Measurements from ENCODE around the gene RBM4.

The RBM4 gene

GRCh38 chr11:66688561-66689534 lies 50.3 kb downstream of the RBM4 start:
- no peak for DNase-seq (ENCODE audit: low read depth)

DNA sequence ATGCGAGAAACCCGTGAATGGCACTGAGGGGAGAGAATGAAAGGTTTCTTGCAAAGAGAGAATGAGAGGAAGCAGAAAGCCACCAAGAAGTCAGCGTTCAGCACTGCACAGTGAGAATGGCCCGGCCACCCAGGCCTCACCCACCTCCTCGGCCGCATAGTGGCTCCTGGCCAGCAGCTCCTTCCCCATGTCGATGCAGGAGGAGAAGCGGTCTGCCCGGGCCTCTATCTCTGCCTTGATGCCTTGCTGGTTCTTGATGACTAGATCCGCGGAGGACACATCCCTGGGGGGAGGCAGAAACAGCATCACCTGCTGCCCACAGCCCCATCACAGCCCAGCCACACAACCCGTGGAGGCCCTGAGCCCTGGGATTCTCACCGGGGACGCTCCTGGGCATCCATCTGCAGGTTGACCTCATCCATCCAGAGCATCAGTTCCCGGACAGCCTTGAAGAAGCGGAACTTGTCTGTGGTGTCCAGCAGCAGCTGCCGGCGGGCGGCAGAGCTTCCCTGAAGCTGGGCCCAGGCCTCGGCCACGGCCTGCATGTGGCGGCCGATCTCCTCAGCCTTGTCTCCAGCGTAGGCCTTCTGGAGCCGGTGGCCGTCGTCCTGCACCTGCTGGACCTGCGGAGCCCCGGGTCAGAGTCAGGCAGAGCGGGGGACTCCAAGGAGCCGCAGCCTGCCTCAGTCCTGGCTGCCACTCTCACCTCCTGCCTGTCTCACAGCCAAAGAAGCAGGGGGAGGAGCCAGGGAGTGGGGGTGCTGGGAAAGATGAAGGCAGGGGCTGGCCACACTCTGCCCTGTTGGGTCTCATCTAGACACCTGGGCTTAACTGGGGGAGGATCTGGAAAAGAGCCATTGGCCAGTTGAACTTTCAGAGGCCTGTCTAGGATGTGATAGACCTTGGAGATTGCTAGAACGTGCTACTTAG lies 51.4 kb downstream of the RBM4 start:
- no peak for DNase-seq (ENCODE audit: low read depth)

GRCh38 chr11:66691311-66691980 lies 52.9 kb downstream of the RBM4 start:
- no peak for DNase-seq (ENCODE audit: low read depth)

GRCh38 chr11:66692446-66692845 lies 53.9 kb downstream of the RBM4 start:
- DNase-seq (ENCODE audit: low read depth), result no peak

DNA sequence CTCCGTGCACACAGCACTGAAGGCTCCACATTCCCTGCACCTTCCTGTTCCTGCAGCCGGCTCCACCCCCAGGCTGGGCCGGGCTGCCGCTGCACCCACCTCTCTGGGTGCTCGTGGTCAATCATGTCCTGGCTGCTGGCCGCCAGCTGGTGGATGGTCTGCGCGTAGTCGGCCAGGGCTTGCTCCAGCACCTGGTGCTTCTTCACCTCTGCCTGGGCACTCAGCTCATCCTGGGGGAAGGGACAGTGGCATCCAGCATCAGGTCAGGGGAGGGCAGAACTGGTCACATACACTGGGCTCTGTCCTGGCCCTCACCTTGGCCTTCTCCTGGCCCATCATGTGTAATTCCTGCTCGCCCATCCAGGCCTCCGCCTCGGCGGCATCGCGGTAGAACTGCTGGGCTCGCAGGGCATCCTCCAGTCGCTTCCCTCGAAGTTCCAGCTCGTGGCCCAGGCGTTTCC lies 54.4 kb downstream of the RBM4 start:
- no peak for DNase-seq (ENCODE audit: low read depth)

DNA sequence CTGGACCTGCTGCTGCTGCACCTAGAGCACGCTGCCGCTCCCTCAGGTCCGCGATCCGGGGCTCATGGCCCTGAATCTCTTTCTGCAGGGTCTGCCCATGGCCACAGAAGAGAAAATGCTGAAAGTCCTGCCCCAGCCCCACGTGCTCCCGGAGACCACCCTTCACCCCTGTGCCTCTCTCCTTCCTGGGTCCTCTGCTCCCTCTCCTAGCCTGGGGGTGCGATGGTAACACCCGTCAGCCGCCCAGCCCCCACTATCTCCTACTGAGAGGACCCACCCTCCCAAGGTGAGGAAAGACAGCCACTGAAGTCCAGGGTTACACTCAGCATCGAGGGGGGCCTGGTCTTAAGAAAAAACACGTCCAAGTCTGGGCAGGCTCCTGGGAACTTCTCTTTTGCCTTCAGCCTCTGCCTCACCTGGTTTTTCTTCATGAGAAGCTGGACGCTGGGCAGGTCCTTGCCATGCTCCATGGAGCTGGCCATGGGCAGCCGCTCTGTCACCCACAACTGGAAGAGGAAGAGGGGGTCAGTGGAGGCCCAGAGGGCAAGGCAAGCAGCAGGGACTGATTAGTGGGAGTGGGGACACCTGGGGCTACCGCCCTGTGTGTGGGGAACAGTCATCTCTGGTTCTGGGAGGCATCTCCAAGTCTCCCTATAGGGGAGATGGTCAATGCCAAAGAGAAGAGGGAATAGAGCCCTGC lies 55.0 kb downstream of the RBM4 start:
- DNase-seq (ENCODE audit: low read depth), result no peak

- no peak for DNase-seq (ENCODE audit: low read depth)
These were observed 55.5 kb downstream of the RBM4 start for GRCh38 chr11:66694056-66694410.

GRCh38 chr11:66694732-66695207 lies 56.3 kb downstream of the RBM4 start:
- peak; percentile 86 for DNase-seq (ENCODE audit: low read depth)
